Measurements from ENCODE around the gene ASB18.

The ASB18 gene

DNA sequence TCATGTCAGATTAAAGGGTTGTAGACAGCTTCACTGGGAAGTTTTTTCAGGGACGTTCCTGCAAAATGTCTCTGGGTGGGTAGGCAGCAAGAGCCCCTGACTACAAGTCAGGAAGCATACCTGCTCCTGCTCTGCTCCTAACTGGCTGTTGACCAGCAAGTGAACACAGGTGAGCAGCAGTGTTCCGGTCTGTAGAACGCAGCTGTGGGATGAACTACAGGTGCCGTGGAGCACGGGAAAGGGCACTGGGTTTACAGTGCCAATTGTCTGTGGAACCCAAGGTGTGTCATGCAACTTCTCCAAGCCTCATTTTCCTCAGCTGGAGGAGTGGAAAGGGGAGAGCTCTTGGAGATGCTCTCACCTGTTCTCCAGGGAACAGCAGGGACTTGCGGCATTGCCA, 6.6 kb downstream of the ASB18 start:
- 95% methylated on average over 6 of the region's 6 CpGs for WGBS, 2 experiments
- Histone ChIP-seq H3K9me3 (ENCODE audit: control insufficient read depth, low read length) (no peaks in the 10 kb centered on the region), H3K4me3 (ENCODE audit: insufficient read depth, low read depth, low read length) (no peak overlapping the region), H3K27me3 (ENCODE audit: control insufficient read depth, insufficient read depth, low read length, poor library complexity, severe bottlenecking) (no peaks in the 10 kb centered on the region), H3K4me1 (ENCODE audit: control insufficient read depth, insufficient read depth, low read length) (no peaks in the 10 kb centered on the region), H3K36me3 (ENCODE audit: control insufficient read depth, insufficient read depth, low read length) (no peaks in the 10 kb centered on the region), H3K27ac (ENCODE audit: insufficient read depth, low read depth, low read length, poor library complexity, severe bottlenecking) (no peak overlapping the region)

DNA sequence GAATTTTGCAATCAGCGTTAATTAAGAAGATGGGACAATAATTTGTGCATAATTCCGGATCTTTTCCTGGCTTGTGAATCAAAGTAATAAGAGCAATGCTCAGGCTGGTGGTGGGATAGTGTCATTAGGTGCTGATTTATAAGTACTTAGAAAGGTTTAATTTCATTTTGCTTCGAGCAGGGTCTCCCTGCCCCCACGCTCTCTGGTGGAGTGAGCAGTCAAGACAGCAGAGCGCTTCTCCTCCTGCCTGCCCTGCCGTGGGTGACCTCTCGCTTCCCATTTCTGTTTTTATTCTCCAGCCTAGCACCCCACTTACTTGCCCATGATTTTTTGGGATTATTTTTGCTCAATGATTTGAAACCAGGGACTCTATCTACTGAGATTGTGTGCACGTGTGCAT, 7.1 kb downstream of the ASB18 start:
- WGBS, 2 experiments = 88 to 90% methylated on average over 8 of the region's 8 CpGs
- Histone ChIP-seq H3K4me1 (ENCODE audit: control insufficient read depth, insufficient read depth, low read length) (no peaks in the 10 kb centered on the region), H3K27ac (ENCODE audit: insufficient read depth, low read depth, low read length, poor library complexity, severe bottlenecking) (no peak overlapping the region), H3K9me3 (ENCODE audit: control insufficient read depth, low read length) (no peaks in the 10 kb centered on the region), H3K36me3 (ENCODE audit: control insufficient read depth, insufficient read depth, low read length) (no peaks in the 10 kb centered on the region), H3K27me3 (ENCODE audit: control insufficient read depth, insufficient read depth, low read length, poor library complexity, severe bottlenecking) (no peaks in the 10 kb centered on the region), H3K4me3 (ENCODE audit: insufficient read depth, low read depth, low read length) (no peak overlapping the region)

DNA sequence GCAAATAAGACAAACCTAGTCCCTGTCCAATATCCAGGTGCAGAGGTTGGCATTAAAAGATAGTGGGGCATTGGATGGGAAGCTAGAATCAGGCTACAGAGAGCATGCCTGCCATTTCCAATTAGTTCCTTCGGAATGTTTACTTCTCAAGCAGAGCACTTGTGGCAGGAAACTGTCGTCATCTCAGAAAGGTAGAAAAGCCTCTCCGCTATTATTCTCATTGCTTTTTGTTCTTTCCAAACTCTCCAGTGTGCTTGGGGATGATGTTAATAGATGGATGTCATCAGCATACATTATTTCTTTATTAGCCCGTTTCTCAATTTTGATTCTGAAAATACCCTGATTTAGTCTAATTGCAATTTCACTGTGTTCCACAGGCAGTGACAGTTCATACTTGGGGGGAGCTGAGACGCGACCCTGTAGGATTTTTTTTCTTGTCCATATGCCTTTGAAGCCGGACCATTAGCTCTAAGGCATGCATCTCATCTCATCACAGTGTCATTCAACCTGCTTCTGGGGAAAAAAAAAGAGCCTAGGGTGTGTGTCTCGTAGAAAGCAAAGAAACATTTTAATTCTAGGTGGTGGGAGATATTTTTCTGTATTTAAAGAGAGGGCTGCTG, 7.7 kb downstream of the ASB18 start:
- Histone ChIP-seq H3K36me3 (ENCODE audit: control insufficient read depth, insufficient read depth, low read length) (no peaks in the 10 kb centered on the region), H3K27me3 (ENCODE audit: control insufficient read depth, insufficient read depth, low read length, poor library complexity, severe bottlenecking) (no peaks in the 10 kb centered on the region), H3K4me1 (ENCODE audit: control insufficient read depth, insufficient read depth, low read length) (no peaks in the 10 kb centered on the region), H3K9me3 (ENCODE audit: control insufficient read depth, low read length) (no peaks in the 10 kb centered on the region), H3K27ac (ENCODE audit: insufficient read depth, low read depth, low read length, poor library complexity, severe bottlenecking) (no peak overlapping the region), H3K4me3 (ENCODE audit: insufficient read depth, low read depth, low read length) (no peak overlapping the region)
- WGBS, 2 experiments = 83 to 86% methylated on average over 6 to 7 of the region's 8 CpGs

DNA sequence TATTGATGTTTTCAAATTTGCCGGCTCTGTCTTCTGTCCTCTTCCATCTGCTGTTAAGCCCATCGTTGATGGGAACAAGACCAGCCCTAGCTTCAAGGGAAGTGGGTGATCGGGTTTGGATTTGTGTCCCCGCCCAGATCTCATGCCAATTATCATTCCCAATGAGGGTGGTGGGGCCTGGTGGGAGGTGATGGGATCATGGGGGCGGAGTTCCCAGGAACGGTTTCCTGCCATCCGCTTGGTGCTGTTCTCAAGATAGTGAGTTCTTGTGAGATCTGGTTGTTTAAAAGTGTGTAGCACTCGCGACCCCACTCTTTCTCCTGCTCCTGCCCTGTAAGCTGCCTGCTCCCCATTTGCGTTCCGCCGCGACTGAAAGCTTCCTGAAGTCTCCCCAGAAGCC, 9.5 kb downstream of the ASB18 start:
- H3K27ac ChIP-seq (ENCODE audit: insufficient read depth, low read depth, low read length, poor library complexity, severe bottlenecking) = no peak overlapping the region
- H3K36me3 ChIP-seq (ENCODE audit: control insufficient read depth, insufficient read depth, low read length) = no peaks in the 10 kb centered on the region
- H3K27me3 ChIP-seq (ENCODE audit: control insufficient read depth, insufficient read depth, low read length, poor library complexity, severe bottlenecking) = no peaks in the 10 kb centered on the region
- H3K4me1 ChIP-seq (ENCODE audit: control insufficient read depth, insufficient read depth, low read length) = no peaks in the 10 kb centered on the region
- H3K9me3 ChIP-seq (ENCODE audit: control insufficient read depth, low read length) = no peaks in the 10 kb centered on the region
- no peak overlapping the region for H3K4me3 ChIP-seq (ENCODE audit: insufficient read depth, low read depth, low read length)
- WGBS, 2 experiments = 86 to 87% methylated on average over 13 of the region's 13 CpGs

DNA sequence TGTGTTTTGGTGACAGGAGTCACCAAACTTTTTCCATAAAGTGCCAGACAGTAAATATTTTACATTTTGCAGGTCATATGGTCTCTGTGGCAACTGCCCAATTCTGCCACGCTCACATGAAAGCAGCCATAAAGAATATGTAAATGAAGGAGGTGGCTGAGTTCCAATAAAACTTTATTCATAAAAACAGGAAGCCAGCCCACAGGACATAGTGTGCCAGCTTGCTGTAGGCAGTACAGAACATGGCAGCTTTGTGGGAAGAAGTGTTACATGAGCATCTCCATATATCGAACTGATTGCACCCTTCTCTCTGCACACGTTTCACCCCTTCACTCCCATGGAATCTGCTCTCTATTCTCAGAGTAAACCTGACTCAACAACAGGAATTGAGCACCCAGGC, 10.2 kb downstream of the ASB18 start:
- no peaks in the 10 kb centered on the region for H3K36me3 ChIP-seq (ENCODE audit: control insufficient read depth, insufficient read depth, low read length)
- no peaks in the 10 kb centered on the region for H3K9me3 ChIP-seq (ENCODE audit: control insufficient read depth, low read length)
- no peaks in the 10 kb centered on the region for H3K27me3 ChIP-seq (ENCODE audit: control insufficient read depth, insufficient read depth, low read length, poor library complexity, severe bottlenecking)
- H3K4me1 ChIP-seq (ENCODE audit: control insufficient read depth, insufficient read depth, low read length) = no peaks in the 10 kb centered on the region
- no peak overlapping the region for H3K4me3 ChIP-seq (ENCODE audit: insufficient read depth, low read depth, low read length)
- 89 to 92% methylated on average over 3 of the region's 3 CpGs for WGBS, 2 experiments
- no peak overlapping the region for H3K27ac ChIP-seq (ENCODE audit: insufficient read depth, low read depth, low read length, poor library complexity, severe bottlenecking)

DNA sequence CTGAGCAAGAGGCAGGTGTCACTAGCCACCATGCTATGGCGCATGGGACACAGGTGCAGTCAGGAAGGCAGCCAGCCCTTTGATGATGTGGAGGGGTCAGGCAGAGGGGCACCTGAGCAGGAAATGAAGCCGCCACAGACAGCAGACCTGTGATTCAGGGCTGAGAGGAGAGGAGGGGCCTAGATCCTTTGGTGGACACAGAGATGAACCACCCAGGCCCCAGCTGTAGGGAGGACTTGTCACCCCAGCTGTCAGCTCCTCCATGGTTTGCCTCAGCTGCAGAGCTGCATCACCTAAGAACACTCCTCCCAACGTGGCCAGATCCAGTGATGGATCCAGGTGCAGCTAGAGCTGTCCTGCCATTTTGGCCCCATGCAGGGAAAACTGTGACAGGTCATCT, 11.6 kb downstream of the ASB18 start:
- H3K27me3 ChIP-seq (ENCODE audit: control insufficient read depth, insufficient read depth, low read length, poor library complexity, severe bottlenecking) = no peaks in the 10 kb centered on the region
- 85 to 90% methylated on average over 3 of the region's 3 CpGs for WGBS, 2 experiments
- no peaks in the 10 kb centered on the region for H3K36me3 ChIP-seq (ENCODE audit: control insufficient read depth, insufficient read depth, low read length)
- H3K4me1 ChIP-seq (ENCODE audit: control insufficient read depth, insufficient read depth, low read length) = no peaks in the 10 kb centered on the region
- H3K4me3 ChIP-seq (ENCODE audit: insufficient read depth, low read depth, low read length) = no peak overlapping the region
- H3K9me3 ChIP-seq (ENCODE audit: control insufficient read depth, low read length) = no peaks in the 10 kb centered on the region
- H3K27ac ChIP-seq (ENCODE audit: insufficient read depth, low read depth, low read length, poor library complexity, severe bottlenecking) = no peak overlapping the region

DNA sequence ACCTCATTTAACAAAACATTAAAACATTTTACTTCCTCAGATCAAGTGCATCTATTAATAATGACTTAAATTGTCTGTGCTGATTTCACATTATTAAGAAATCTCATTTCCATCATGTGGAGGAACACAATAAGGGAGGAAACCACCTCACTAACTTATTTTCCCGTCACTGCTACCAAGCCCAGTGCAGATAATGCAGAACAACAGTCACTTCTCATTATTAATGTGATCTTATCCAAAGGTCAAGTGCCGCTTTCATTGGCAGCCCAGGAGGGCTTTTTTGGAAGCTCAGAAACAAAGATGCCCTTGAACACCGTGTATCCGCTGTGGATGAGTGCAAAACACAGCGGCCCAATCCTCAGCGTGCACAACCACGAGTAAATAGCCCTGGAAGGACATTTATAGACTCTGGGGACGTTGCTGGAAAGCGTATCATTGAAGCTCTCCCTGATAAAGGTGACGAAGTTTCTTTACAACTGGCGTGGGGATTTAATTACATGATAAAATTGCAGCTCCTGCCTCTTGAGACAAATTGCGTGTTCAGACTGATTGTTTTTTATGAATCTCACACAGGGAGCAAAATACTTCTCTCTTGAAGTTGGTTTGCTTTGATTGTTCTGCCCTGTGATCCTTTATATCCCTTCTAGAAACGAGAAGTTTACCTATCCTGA, 13.2 kb downstream of the ASB18 start:
- H3K27ac ChIP-seq (ENCODE audit: insufficient read depth, low read depth, low read length, poor library complexity, severe bottlenecking) = no peak overlapping the region
- no peaks in the 10 kb centered on the region for H3K4me1 ChIP-seq (ENCODE audit: control insufficient read depth, insufficient read depth, low read length)
- H3K9me3 ChIP-seq (ENCODE audit: control insufficient read depth, low read length) = no peaks in the 10 kb centered on the region
- 93 to 94% methylated on average over 13 of the region's 13 CpGs for WGBS, 2 experiments
- H3K36me3 ChIP-seq (ENCODE audit: control insufficient read depth, insufficient read depth, low read length) = no peaks in the 10 kb centered on the region
- no peak overlapping the region for H3K4me3 ChIP-seq (ENCODE audit: insufficient read depth, low read depth, low read length)
- no peaks in the 10 kb centered on the region for H3K27me3 ChIP-seq (ENCODE audit: control insufficient read depth, insufficient read depth, low read length, poor library complexity, severe bottlenecking)

DNA sequence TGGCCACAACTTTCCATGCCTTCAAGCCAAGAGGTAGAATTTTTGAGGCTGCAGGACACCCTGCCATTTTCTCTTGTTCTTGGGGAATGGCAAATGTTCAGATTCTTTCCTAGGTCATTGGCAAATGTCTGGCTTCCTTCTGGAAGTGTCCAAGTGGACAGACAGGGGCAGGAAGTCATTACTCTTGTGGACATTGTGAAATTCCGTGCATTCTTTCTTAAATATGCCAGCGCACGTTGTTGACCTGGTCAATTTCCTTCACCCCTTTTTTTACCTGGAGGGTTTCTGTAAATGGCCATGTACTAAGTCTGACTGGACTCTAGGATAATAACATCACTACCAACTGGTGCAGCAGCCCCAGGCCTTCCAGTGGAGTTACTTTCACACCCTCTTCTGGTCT, 13.9 kb downstream of the ASB18 start:
- WGBS, 2 experiments = 93 to 95% methylated on average over 3 of the region's 3 CpGs

DNA sequence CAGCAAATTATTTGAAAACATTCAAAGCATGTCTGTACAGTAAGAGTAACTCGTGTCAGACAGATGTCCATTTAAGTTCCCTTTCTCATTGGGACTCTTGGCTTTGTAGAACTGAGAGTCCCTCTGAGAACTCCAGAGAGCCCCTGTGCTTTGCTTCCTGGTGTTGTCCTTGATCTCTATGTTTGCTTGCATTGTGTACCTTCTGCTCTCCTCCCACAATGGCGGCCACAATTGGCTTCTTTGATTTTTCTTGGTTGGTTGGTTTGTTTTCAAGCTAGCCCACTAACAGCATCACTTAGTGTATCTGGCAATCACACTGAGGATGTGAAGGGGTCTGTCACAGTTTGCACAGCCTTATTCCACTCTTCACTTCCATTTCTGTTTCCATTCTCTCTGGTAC, 15.1 kb downstream of the ASB18 start:
- no peak overlapping the region for H3K4me3 ChIP-seq (ENCODE audit: insufficient read depth, low read depth, low read length)
- 94 to 95% methylated on average over 2 of the region's 2 CpGs for WGBS, 2 experiments

More for the DNA sequence above, 13.9 kb downstream of the ASB18 start:
- no peaks in the 10 kb centered on the region for H3K36me3 ChIP-seq (ENCODE audit: control insufficient read depth, insufficient read depth, low read length)
- H3K4me3 ChIP-seq (ENCODE audit: insufficient read depth, low read depth, low read length) = no peak overlapping the region
- H3K9me3 ChIP-seq (ENCODE audit: control insufficient read depth, low read length) = no peaks in the 10 kb centered on the region
- no peaks in the 10 kb centered on the region for H3K4me1 ChIP-seq (ENCODE audit: control insufficient read depth, insufficient read depth, low read length)
- H3K27me3 ChIP-seq (ENCODE audit: control insufficient read depth, insufficient read depth, low read length, poor library complexity, severe bottlenecking) = no peaks in the 10 kb centered on the region
- H3K27ac ChIP-seq (ENCODE audit: insufficient read depth, low read depth, low read length, poor library complexity, severe bottlenecking) = no peak overlapping the region

DNA sequence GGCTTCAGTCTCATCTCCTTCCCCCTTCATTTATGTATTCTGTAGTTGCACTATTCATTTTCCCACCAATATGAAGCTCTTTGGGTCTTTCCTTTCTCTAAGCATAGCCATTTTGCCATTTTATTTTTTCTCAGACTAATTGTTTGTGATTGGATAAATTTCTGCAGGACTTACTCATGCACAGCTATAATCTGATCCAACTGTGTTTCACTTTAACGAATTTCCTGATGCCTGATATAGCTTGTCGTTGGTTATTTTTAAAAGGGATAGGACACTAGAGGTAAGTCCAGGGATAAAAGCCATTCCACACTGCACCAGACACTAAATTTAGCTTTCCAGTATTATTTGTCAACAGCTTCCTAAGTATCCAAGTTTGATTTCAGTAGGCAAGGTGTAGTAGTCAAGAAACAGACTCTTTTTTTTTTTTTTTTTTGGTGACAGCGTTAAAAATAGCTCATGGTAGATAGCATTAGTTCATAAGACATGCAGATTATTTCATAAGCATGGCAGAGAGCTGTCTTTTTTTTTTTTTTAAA, 17.4 kb downstream of the ASB18 start:
- 85 to 100% methylated on average over 2 of the region's 3 CpGs for WGBS, 2 experiments
- Histone ChIP-seq H3K9me3 (ENCODE audit: control insufficient read depth, low read length) (no peaks in the 10 kb centered on the region), H3K4me3 (ENCODE audit: insufficient read depth, low read depth, low read length) (no peak overlapping the region), H3K27me3 (ENCODE audit: control insufficient read depth, insufficient read depth, low read length, poor library complexity, severe bottlenecking) (no peaks in the 10 kb centered on the region), H3K4me1 (ENCODE audit: control insufficient read depth, insufficient read depth, low read length) (no peaks in the 10 kb centered on the region), H3K36me3 (ENCODE audit: control insufficient read depth, insufficient read depth, low read length) (no peaks in the 10 kb centered on the region), H3K27ac (ENCODE audit: insufficient read depth, low read depth, low read length, poor library complexity, severe bottlenecking) (no peak overlapping the region)

More for the DNA sequence above, 15.1 kb downstream of the ASB18 start:
- no peaks in the 10 kb centered on the region for H3K4me1 ChIP-seq (ENCODE audit: control insufficient read depth, insufficient read depth, low read length)
- no peak overlapping the region for H3K27ac ChIP-seq (ENCODE audit: insufficient read depth, low read depth, low read length, poor library complexity, severe bottlenecking)
- H3K9me3 ChIP-seq (ENCODE audit: control insufficient read depth, low read length) = no peaks in the 10 kb centered on the region
- H3K36me3 ChIP-seq (ENCODE audit: control insufficient read depth, insufficient read depth, low read length) = no peaks in the 10 kb centered on the region
- no peaks in the 10 kb centered on the region for H3K27me3 ChIP-seq (ENCODE audit: control insufficient read depth, insufficient read depth, low read length, poor library complexity, severe bottlenecking)
